UCSD-AML1 (cell line): ENCODE measurements around the gene HSF2BP.
"Not testable (repeated sequence)": the region's sequence is repeated elsewhere in the genome, so short reads cannot be mapped to it uniquely, and the experiment has no call there.

Experiments used
- DNase-seq: peaks from one replicate; lab custom pipeline; 2025; ENCODE audit not compliant: unreplicated experiment; lab: John Stamatoyannopoulos, UW

The HSF2BP gene

DNA sequence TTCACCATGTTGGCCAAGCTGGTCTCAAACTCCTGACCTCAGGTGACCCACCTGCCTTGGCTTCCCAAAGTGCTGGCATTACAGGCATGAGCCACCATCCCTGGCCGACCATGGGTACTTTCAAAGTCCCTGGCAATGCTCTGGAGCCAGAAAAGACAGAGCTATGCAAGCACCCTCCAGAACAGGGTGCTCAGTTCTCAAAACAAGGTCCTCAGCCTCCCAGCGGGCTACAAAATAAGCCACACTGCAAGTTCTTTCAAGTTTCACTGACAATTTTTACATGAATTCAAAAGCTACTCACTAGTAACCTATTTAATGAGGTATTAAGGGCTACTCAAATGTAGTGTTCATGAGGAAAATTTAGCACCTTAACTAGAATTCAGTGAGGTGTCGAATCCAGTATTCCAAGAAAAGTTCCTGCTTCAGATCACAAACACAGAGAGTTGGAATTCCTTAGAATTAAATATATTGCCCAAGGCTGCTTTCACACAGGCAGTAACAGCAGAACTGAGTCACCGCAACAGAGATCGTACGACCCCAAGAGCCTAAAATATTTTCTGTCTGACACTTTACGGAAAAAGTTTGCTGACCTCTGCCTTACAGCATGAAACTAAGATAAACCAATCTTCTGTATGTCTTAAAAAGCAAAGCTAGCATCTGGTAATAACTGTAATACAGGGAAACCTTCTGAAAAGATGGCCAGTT, 60.7 kb downstream of the HSF2BP start:
- no peak for DNase-seq

DNA sequence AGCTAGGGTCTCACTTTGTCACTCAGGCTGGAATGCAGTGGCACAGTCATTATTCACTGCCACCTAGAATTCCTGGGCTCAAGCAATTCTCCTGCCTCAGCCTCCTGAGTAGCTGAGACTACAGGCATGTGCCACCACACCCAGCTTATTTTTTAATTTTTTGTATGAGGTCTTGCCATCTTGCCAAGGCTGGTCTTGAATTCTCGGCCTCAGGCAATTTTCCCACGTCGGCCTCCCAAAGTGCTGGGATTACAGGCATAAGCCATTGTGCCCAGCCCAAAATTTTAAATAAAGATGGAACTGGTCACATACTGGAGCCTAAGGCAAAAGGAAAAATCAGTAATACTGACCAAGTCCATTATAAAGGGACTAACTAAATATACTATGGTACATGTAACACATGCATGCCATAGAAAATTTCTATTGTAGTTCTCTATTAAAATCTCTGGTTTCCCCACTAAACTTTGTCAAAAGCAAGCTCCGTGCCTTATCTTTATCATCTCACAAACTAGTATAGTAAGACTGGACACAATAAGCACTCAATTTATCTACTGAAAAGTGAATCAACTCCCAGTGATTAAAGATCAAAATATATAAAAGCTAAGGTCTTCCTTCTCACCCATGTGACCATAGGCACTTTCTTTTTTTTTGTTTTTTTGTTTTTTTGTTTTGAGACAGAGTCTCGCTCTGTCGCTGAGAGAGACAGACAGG, 61.6 kb downstream of the HSF2BP start:
- no peak for DNase-seq

GRCh38 chr21:43597052-43597451, 62.2 kb downstream of the HSF2BP start:
- DNase-seq: no peak

DNA sequence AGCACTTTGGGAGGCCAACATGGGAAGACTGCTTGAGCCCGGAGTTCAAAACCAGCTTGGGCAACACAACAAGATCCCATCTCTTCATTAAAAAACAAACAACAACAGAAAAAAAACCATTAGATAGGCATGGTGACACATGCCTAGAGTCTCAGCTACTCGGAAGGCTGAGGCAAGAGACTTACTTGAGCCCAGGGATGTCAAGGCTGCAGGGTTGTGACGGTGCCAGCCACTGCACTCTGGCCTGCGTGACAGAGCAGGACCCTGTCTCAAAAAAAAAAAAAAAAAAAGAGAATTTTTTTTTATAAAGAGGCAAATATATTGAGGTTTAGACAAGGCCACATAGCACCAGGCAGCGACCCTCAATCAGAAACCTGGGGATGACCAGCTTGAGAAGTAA, 62.7 kb downstream of the HSF2BP start:
- DNase-seq: no peak

DNA sequence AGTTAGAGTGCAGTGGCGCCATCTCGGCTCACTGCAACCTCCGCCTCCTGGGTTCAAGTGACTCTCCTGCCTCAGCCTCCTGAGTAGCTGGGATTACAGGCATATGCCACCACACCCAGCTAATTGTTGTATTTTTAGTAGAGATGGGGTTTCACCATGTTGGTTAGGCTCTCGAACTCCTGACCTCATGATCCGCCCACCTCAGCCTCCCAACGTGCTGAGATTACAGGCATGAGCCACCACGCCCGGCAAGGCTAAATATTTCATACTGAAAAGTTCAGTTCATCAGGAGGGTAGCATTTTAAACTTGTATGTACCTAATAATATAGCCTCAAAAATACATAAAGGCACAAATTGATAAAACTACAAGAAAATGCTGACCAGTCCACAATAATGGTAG, 63.5 kb downstream of the HSF2BP start:
- not testable (repeated sequence) for DNase-seq

DNA sequence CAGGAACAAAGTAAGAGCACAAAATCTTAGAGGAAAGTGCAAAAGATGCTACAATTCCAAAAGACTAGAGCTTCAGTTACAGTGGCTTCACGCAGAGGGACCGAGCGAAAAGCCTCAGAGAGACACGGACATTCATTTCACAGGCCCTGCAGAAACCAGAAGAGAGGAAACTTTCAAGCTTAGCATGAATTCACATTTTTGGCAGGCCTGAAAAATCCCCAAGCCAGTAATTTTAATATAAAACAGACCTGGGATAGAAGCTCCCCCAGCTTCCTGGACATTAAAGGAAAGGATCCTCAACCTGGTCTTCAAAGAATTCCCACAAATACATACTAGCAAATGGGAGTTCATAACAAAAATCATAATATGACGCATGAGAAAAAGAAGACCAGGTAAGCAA, 66.2 kb downstream of the HSF2BP start:
- no peak for DNase-seq

DNA sequence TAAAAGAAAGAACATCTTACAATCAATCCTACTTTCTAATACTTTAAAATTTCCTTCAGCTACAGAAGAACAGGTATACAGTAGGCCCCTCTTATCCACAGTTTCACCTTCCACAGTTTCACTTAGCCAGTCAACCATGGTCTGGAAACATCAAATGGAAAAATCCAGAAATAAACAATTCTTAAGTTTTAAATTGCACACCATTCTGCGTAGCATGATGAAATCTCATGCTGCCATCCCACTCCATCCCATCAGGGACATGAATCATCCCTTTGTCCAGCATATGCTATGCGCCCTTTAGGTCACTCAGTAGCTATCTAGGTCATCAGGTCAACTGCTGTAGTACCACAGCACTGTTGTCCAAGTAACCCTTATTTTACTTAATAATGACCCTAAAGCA, 67.7 kb downstream of the HSF2BP start:
- no peak for DNase-seq

DNA sequence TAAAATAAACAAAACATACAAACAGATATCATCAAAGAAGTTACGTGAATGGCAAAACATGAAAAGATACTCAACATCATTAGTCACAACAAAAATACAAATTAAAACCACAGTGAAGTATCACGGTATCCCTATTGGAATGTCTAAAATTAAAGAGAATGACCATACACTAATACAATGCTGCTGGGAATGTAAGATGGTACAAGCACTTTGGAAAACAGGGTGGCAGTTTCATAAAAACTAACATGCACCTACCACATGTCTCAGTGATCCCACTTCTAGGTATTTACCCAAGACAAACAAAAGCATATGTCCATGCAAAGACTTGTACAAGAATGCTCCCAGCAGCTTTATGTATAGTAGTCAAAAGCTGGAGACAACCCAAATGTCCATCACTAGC, 69.1 kb downstream of the HSF2BP start:
- DNase-seq: no peak

DNA sequence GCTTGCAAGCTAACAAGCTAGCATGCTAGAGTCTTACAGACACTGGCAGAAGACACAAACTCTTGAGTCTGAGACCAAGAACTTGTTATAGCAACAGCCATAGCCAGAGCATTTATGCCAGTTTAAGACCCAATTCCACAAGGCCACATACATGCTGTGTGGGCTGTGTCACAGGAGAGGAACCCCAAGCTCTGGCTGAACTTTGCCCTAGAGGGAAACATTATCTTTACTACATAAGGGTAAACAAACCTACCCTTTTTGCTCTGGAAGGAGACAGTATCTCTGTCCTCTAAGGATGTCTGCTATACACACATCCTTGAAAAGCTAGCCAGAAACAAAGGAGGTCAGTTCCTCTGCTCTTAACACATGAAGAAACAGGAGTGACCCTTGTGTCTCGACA, 70.3 kb downstream of the HSF2BP start:
- no peak for DNase-seq

GRCh38 chr21:43585924-43586413, 73.3 kb downstream of the HSF2BP start:
- DNase-seq: no peak

DNA sequence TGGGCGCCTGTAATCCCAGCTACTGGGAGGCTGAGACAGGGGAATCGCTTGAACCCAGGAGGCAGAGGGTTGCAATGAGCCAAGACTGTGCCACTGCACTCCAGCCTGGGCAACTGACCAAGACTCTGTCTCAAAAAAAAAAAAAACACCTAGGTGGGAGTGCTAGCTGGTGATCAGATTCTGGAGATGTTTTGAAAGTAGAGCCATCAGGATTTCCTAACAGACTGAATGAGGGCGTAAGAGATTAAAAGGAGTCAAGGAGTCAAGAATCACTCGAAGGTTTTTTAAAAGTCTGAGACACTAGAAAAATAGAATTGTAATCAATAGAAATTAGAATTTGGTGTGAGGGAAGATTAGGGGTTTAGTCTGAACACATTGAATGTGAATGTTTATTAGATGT, 73.8 kb downstream of the HSF2BP start:
- DNase-seq: no peak

GRCh38 chr21:43581453-43581852, 77.8 kb downstream of the HSF2BP start:
- no peak for DNase-seq

DNA sequence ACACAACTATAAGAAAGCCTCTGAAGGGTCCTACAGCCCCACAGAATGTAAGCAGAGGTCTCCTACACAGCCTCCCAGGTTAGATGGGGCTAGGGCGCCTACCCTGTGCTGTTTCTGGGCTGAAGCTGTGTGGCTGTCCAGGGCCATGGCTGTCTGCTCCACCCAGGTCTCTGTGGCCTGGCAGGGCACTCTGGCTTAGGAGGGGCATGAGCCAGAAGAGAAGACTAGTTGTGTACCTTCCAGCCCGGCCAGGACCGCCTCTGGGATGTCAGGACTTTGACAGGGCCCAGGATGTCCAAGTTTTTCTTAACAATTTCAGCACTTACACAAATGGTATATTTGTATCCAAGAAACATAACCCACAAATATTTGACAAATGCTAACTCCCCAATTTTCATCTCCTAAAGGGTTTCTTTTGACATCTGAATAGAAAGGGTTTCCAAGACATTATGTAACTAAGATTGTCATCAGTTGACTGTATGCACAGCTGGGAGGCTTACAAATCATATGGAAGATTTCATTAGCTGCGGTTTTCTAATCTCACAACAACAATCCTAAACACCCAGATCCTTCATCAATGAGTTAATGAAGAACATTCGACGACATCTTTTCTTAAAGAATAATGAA, 80.5 kb downstream of the HSF2BP start:
- DNase-seq: no peak

- no peak for DNase-seq
Measured at GRCh38 chr21:43575473-43575844, 83.8 kb downstream of the HSF2BP start.

GRCh38 chr21:43574741-43575472, 84.4 kb downstream of the HSF2BP start:
- peak; percentile 83 for DNase-seq

- DNase-seq: no peak
Measured at GRCh38 chr21:43573921-43574320, 85.4 kb downstream of the HSF2BP start.

DNA sequence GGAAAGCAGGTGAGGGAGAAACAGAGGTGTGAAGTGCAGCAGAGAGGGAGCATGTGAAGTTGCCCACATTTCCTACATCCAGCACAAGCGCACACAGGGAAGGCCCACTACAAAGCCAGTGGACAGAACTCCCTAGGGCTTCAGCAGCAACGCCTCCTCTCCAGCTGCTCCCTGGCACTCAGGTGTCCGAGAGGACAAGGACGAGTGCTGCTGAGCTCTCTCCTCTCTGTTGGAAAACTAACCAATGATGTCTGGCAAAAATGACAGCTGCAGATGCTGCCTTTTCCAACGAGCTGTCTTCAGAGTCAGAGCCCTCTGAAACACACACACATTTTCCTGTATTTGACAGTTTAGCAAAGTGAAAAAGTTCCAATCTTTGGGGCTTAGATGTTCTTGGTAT, 86.8 kb downstream of the HSF2BP start:
- DNase-seq: no peak

GRCh38 chr21:43571976-43572375, 87.3 kb downstream of the HSF2BP start:
- DNase-seq: no peak

DNA sequence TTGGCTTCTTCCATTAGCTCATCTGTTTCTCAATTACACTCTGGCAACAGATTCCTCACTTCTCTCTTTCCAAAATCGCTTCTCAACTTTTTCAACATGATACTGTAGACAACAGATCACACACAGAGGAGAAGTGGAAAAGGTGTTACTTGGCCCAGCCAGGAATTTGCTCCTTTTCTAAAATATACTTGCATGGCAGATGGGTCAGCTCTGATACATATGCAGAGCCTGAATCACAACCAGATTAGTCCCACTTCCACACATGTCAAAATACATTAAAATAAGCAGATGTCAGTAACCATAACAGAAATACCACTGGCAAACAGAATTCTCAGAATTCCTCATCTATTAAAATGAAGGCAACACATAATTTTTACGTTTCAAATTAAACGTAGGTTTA, 89.1 kb downstream of the HSF2BP start:
- DNase-seq: not testable (repeated sequence)

DNA sequence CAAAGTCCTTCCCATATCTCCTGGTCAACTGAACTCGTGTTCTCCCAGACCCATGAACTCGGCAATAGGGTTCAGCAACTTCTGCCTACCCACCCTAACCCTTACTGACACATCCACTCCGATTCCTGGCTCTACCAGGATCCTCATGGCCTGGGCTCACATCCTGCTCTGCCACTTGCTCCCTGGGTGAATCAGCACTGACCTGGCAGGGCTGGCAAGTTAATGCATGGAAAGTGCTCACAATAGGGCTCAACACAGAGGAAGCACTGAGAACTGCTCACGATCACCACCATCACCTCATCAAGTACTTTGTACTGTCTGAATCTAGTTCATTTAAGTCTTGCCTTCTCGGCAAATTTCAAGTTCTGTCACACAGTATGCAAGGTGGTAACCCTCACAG, 96.8 kb downstream of the HSF2BP start:
- not testable (repeated sequence) for DNase-seq

DNA sequence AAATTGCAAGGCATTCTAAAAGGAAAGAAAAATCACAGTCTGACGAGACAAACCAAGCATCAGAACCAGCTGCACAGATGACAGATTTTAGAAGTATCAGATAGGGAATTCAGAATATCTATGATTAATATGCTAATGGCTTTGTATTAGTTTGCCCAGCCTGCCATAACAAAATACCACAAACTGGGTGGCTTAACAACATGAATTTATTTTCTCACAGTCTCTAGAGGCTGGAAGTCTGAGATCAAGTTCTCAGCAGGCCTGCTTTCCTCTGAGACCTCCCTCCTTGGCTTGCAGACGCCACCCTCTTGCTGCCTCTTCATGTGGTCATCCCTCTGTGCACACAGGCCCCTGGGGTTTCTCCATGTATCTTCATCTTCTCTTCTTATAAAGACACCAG, 118.7 kb downstream of the HSF2BP start:
- DNase-seq: not testable (repeated sequence)
